Epithelial cell of proximal tubule (primary cell): ENCODE results near the gene ENTR1. TPM values are rescaled to one million over a fixed set of nuclear protein-coding genes. Genes with fewer than 3 reads are reported as not detected.
"Not testable (repeated sequence)": the region's sequence is repeated elsewhere in the genome, so short reads cannot be mapped to it uniquely, and the experiment has no call there.

Experiments
- DNase-seq: peaks from one replicate; pipeline ENCODE4 v3.0.0-alpha.2; 2011; ENCODE audit warnings: low read depth
- H3K4me3 ChIP-seq: 2 replicates; pipeline ENCODE4 v1.5.1; 2011; ENCODE audit warnings: low read depth, mild to moderate bottlenecking, low read length
- CTCF ChIP-seq: conservative IDR thresholded peaks from 2 replicates; pipeline ENCODE4 v1.5.1; 2012; ENCODE audit warnings: low read depth, mild to moderate bottlenecking, low read length
- total RNA-seq: library from RNA; depleted of rRNA; stranded (reverse); fragments of >200 nt; gene quantifications from 2 replicates; pipeline ENCODE4 v1.2.3, GENCODE V29; 2015

The ENTR1 gene
- total RNA-seq, 1 donor from 2014 or later: 57.5 TPM

- no peak overlapping the region for H3K4me3 ChIP-seq
- DNase-seq: no peak
- TF ChIP-seq CTCF: no peak
Observed at GRCh38 chr9:136426787-136427186, 16.4 kb upstream of the ENTR1 start.

GRCh38 chr9:136425367-136425766 is 15.0 kb upstream of the ENTR1 start:
- DNase-seq, H3K4me3 ChIP-seq: not testable (repeated sequence)

- TF ChIP-seq CTCF: no peak
Observed at GRCh38 chr9:136424750-136425362, 14.4 kb upstream of the ENTR1 start.

GRCh38 chr9:136423432-136424146 is 13.2 kb upstream of the ENTR1 start:
- no peak for DNase-seq
- no peak for TF ChIP-seq CTCF
- H3K4me3 ChIP-seq: no peak overlapping the region

More at GRCh38 chr9:136424750-136425362, 14.4 kb upstream of the ENTR1 start:
- no peak for DNase-seq
- no peak overlapping the region for H3K4me3 ChIP-seq

- no peak for TF ChIP-seq CTCF
- no peak for DNase-seq
- no peak overlapping the region for H3K4me3 ChIP-seq
Observed at GRCh38 chr9:136422876-136423275, 12.5 kb upstream of the ENTR1 start.

GRCh38 chr9:136421791-136422190 is 11.4 kb upstream of the ENTR1 start:
- no peak for DNase-seq
- TF ChIP-seq CTCF: no peak
- H3K4me3 ChIP-seq: no peak overlapping the region

- TF ChIP-seq CTCF: no peak
- H3K4me3 ChIP-seq: no peak overlapping the region
- DNase-seq: no peak
Observed at GRCh38 chr9:136419092-136419420, 8.6 kb upstream of the ENTR1 start.
